Breast epithelium (tissue), 3 donors: Measurements from ENCODE around the gene RCAN1. TPM values are rescaled to one million over a fixed set of nuclear protein-coding genes. Genes with fewer than 3 reads are reported as not detected.

Experiments
- total RNA-seq, 3 donors: library from RNA; depleted of rRNA; stranded (reverse); fragments of >200 nt; gene quantifications; one replicate each; pipeline ENCODE4 v1.1.0, GENCODE V29; 2016

Gene RCAN1
- total RNA-seq, 3 donors from 2014 or later: 30.1 to 73.0 (median 47.9) TPM

Other genes with a start within 250 kb of the RCAN1 start
- 10 to 100 TPM in 2 of 3 donors, 1 to 10 TPM in 1; 8.2 to 22.5 (median 16.4) TPM for gene SMIM11, start 239.6 kb downstream of the RCAN1 start, total RNA-seq
- not detected for gene SMIM34, start 191.2 kb downstream of the RCAN1 start, total RNA-seq
- gene KCNE1, start 102.9 kb downstream of the RCAN1 start, total RNA-seq: 1 to 10 TPM; 1.6 to 6.7 (median 2.2) TPM
- gene CLIC6, start 53.9 kb upstream of the RCAN1 start, total RNA-seq: 10 to 100 TPM in 2 of 3 donors, 1 to 10 TPM in 1; 10.0 to 34.1 (median 14.4) TPM